SU-DHL-6 (cell line): Measurements from ENCODE around the gene FAM185A.
"Not testable (repeated sequence)": the region's sequence is repeated elsewhere in the genome, so short reads cannot be mapped to it uniquely, and the experiment has no call there.

ENCODE experiments used
- H2AFZ ChIP-seq: fragments of 200-600 bp; sonication (generic); 2 replicates; pipeline ENCODE4 v1.6.1; 2014; ENCODE audit warnings: low read depth, mild to moderate bottlenecking, moderate library complexity, mixed read lengths, antibody characterized with exemption, low read length; ENCODE audit not compliant: severe bottlenecking
- H3F3A ChIP-seq: fragments of 200-600 bp; shearing (Covaris generic); 2 replicates; pipeline ENCODE4 v1.6.0; 2016; ENCODE audit warnings: antibody characterized with exemption, mild to moderate bottlenecking; ENCODE audit not compliant: insufficient read depth
- H3K27ac ChIP-seq: fragments of 200-600 bp; sonication (generic); 2 replicates; pipeline ENCODE4 v1.5.1; 2016; ENCODE audit warnings: low read depth, mild to moderate bottlenecking, low read length, moderate library complexity, mixed read lengths
- H3K27me3 ChIP-seq: fragments of 200-600 bp; sonication (generic), shearing (Covaris generic); 2 replicates; pipeline ENCODE4 v1.6.0; 2014; ENCODE audit warnings: mild to moderate bottlenecking, low read length
- H3K36me3 ChIP-seq: fragments of 200-600 bp; sonication (generic); 2 replicates; pipeline ENCODE4 v1.6.1; 2014; ENCODE audit warnings: mild to moderate bottlenecking, low read length, mixed read lengths
- H3K4me2 ChIP-seq: fragments of 300-600, 200-600 bp; shearing (Covaris generic), sonication (generic); 2 replicates; pipeline ENCODE4 v1.6.0; 2014; ENCODE audit warnings: low read length, low read depth, mild to moderate bottlenecking; ENCODE audit not compliant: poor library complexity, severe bottlenecking
- H3K4me3 ChIP-seq: fragments of 200-600 bp; sonication (generic); 2 replicates; pipeline ENCODE4 v1.5.1; 2014; ENCODE audit warnings: antibody characterized with exemption, low read length, mild to moderate bottlenecking, mixed read lengths; ENCODE audit not compliant: insufficient read depth, poor library complexity, severe bottlenecking
- H3K79me2 ChIP-seq: fragments of 200-600 bp; sonication (generic); 2 replicates; pipeline ENCODE4 v1.6.1; 2014; ENCODE audit warnings: mild to moderate bottlenecking, low read length, moderate library complexity; ENCODE audit not compliant: insufficient read depth
- H3K9ac ChIP-seq: fragments of 200-600 bp; sonication (generic); 2 replicates; pipeline ENCODE4 v1.7.0; 2014; ENCODE audit warnings: mild to moderate bottlenecking, low read length
- H3K9me2 ChIP-seq: fragments of 200-600 bp; sonication (generic); replicated peaks from 2 replicates; pipeline ENCODE4 v1.6.1; 2014; ENCODE audit warnings: low read length; ENCODE audit not compliant: insufficient read depth
- H3K9me3 ChIP-seq: fragments of 200-600 bp; sonication (generic); 2 replicates; pipeline ENCODE4 v1.6.1; 2014; ENCODE audit warnings: low read length, mixed read lengths; ENCODE audit not compliant: insufficient read depth
- H4K20me1 ChIP-seq: fragments of 200-600 bp; sonication (generic); 2 replicates; pipeline ENCODE4 v1.6.1; 2014; ENCODE audit warnings: low read depth, mild to moderate bottlenecking, antibody characterized with exemption, low read length, moderate library complexity, mixed read lengths
- EZH2phosphoT487 ChIP-seq: fragments of 200-600 bp; sonication (generic), shearing (Covaris generic); conservative IDR thresholded peaks from 2 replicates; pipeline ENCODE4 v1.6.1; 2018; ENCODE audit warnings: mild to moderate bottlenecking, antibody characterized with exemption, low read length, moderate library complexity, mixed read lengths
- TF ChIP-seq, protein P1 (sequence below): fragments of 200-600 bp; sonication (generic); IDR thresholded peaks from one replicate; pipeline ENCODE4 v1.5.1; 2017; ENCODE audit warnings: antibody characterized with exemption, mild to moderate bottlenecking, low read length, moderate library complexity; ENCODE audit not compliant: insufficient read depth, poor library complexity, severe bottlenecking

FAM185A gene

DNA sequence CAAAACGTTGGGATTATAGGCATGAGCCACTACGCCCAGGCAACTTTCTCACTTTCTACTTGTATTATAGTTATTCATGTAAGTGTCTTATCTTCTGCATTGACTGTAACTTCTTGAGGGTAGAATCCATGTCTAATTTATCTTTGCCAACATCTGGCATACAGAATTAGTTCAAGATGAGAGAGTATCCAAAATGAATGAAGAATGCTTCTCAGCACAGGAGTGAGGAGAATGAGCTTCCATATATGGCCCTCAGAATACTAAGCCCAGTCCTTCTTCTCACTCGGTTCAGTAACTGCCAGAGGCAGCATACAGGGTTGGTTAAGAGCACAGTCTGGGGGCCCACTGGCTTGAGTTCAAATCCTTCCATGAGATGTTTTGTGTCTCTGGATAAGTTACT is 89.0 kb downstream of the FAM185A start:
- Histone ChIP-seq H3K9me2 (no peaks in the 10 kb centered on the region), H3K27me3 (no peaks in the 10 kb centered on the region), H3K79me2 (no peaks in the 10 kb centered on the region), H3K27ac (no peak overlapping the region), H3K4me3 (no peak overlapping the region), H3K9me3 (no peaks in the 10 kb centered on the region), H3F3A (no peaks in the 10 kb centered on the region), H3K9ac (no peak overlapping the region), H3K4me2 (no peak overlapping the region), H3K36me3 (no peaks in the 10 kb centered on the region), H4K20me1 (no peaks in the 10 kb centered on the region), H2AFZ (no peak overlapping the region)
- TF ChIP-seq EZH2phosphoT487: no peak
- TF ChIP-seq, protein P1, sequence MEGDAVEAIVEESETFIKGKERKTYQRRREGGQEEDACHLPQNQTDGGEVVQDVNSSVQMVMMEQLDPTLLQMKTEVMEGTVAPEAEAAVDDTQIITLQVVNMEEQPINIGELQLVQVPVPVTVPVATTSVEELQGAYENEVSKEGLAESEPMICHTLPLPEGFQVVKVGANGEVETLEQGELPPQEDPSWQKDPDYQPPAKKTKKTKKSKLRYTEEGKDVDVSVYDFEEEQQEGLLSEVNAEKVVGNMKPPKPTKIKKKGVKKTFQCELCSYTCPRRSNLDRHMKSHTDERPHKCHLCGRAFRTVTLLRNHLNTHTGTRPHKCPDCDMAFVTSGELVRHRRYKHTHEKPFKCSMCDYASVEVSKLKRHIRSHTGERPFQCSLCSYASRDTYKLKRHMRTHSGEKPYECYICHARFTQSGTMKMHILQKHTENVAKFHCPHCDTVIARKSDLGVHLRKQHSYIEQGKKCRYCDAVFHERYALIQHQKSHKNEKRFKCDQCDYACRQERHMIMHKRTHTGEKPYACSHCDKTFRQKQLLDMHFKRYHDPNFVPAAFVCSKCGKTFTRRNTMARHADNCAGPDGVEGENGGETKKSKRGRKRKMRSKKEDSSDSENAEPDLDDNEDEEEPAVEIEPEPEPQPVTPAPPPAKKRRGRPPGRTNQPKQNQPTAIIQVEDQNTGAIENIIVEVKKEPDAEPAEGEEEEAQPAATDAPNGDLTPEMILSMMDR: no peak

DNA sequence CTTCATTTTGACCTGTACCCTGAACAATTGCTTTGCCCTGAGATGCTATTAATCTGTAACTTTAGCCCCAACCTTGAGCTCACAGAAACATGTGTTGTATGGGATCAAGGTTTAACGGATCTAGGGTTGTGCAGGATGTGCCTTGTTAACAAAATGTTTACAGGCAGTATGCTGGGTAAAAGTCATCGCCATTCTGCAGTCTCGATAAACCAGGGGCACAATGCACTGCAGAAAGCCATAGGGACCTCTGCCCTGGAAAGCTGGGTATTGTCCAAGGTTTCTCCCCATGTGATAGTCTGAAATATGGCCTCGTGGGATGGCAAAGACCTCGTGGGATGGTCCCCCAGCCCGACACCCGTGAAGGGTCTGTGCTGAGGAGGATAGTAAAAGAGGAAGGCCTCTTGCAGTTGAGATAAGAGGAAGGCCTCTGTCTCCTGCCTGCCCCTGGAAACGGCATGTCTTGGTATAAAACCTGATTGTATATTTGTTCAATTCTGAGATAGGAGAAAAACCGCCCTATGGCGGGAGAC is 89.8 kb downstream of the FAM185A start:
- not testable (repeated sequence) for H3K4me3 ChIP-seq, H3K9ac ChIP-seq

DNA sequence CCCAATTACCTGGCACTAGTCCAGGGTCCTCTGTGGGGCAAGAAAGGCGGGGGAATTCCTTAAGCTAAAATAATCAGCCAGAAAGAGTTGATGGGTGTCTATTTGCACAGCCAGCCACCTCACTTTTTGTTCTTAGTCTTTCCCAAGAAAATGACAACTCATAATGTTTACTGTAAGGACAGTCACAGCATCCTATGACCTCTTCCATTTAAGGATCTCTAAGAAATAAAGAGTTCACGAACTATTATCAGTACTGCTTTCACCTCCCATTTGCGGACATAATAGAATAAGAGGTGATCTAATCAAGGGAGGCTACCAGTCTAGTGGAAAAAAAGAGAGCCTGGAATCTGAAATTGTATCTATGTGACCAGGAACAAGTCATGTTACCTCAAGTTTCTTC is 91.6 kb downstream of the FAM185A start:
- no peak overlapping the region for H3K4me3 ChIP-seq
- no peak overlapping the region for H3K27ac ChIP-seq
- no peak overlapping the region for H3K9ac ChIP-seq
- no peak overlapping the region for H2AFZ ChIP-seq
- no peaks in the 10 kb centered on the region for H3K79me2 ChIP-seq
- TF ChIP-seq, protein P1: no peak
- H3F3A ChIP-seq: no peaks in the 10 kb centered on the region
- no peaks in the 10 kb centered on the region for H4K20me1 ChIP-seq
- H3K9me2 ChIP-seq: no peaks in the 10 kb centered on the region
- H3K36me3 ChIP-seq: no peaks in the 10 kb centered on the region
- H3K9me3 ChIP-seq: no peaks in the 10 kb centered on the region
- no peak overlapping the region for H3K4me2 ChIP-seq
- H3K27me3 ChIP-seq: no peaks in the 10 kb centered on the region

More for the DNA sequence above, 89.8 kb downstream of the FAM185A start:
- H4K20me1 ChIP-seq, H3K4me2 ChIP-seq, H3K79me2 ChIP-seq, H3K9me2 ChIP-seq, H2AFZ ChIP-seq, H3K27ac ChIP-seq, H3K36me3 ChIP-seq, H3K9me3 ChIP-seq, H3F3A ChIP-seq, H3K27me3 ChIP-seq: not testable (repeated sequence)

DNA sequence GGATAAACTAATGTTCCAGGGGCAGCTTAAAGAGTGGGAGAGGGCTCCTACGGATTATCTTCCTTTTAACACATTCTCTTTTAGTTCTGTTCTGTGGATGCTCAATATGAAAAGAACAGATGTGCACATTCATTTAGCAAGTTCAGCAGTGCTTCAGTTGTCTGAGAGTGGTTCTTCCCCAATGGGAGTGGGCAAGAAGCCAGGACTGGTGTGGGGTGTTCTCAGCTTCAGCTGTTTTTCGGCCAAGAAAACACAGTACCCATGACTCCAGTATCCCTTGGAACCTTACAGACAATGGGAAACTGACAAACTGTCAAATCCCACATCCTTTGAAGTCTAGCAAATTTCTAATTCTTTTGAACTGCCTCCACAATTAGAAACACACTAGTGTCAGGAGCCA is 92.5 kb downstream of the FAM185A start:
- Histone ChIP-seq H2AFZ (no peak overlapping the region), H3K9ac (no peak overlapping the region), H3K9me3 (no peaks in the 10 kb centered on the region), H3K4me3 (no peak overlapping the region), H3K79me2 (no peaks in the 10 kb centered on the region), H4K20me1 (no peaks in the 10 kb centered on the region), H3K36me3 (no peaks in the 10 kb centered on the region), H3F3A (no peaks in the 10 kb centered on the region), H3K27ac (no peak overlapping the region), H3K27me3 (no peaks in the 10 kb centered on the region), H3K9me2 (no peaks in the 10 kb centered on the region), H3K4me2 (no peak overlapping the region)
- TF ChIP-seq EZH2phosphoT487: no peak
- TF ChIP-seq, protein P1: no peak
